ENCODE measurements around the gene CTNNA1. TPM values are rescaled to one million over a fixed set of nuclear protein-coding genes. Genes with fewer than 3 reads are reported as not detected.
"Not testable (repeated sequence)": the region's sequence is repeated elsewhere in the genome, so short reads cannot be mapped to it uniquely, and the experiment has no call there.

CTNNA1 gene
- total and polyA plus RNA-seq, 2 donors (not counting 3 experiments of a cell fraction or from before 2014, with no cell fraction given) = 156 to 394 TPM

GRCh38 chr5:138920181-138920580, 167.0 kb downstream of the CTNNA1 start:
- Histone ChIP-seq H3K9me3 (replicated peaks; ENCODE audit: control insufficient read depth, insufficient read depth, low read length) (no peaks in the 10 kb centered on the region), H3K4me1 (ENCODE audit: control insufficient read depth, extremely low read depth, insufficient read depth, low read length) (no peaks in the 10 kb centered on the region), H3K79me2 (ENCODE audit: control insufficient read depth, insufficient read depth, low read length) (peaks cover 11% of the 10 kb centered on the region), H3K4me2 (ENCODE audit: insufficient read depth, low read length) (no peak overlapping the region), H3K9me1 (replicated peaks; ENCODE audit: control insufficient read depth, extremely low read depth, insufficient read depth, low read length) (no peaks in the 10 kb centered on the region), H3K27ac (ENCODE audit: insufficient read depth, low read depth, low read length) (no peak overlapping the region), H3K9ac (replicated peaks; ENCODE audit: extremely low read depth, insufficient read depth, low read length) (no peak overlapping the region), H3K36me3 (ENCODE audit: control insufficient read depth in 2 of 2, extremely low read depth in 1 of 2, insufficient read depth in 2 of 2, low read length in 2 of 2) (peaks cover 7 to 12% of the 10 kb centered on the region in 2 experiments), H4K20me1 (replicated peaks; ENCODE audit: control insufficient read depth, extremely low read depth, insufficient read depth, low read length) (peaks cover 4% of the 10 kb centered on the region), H3K4me3 (replicated peaks in 1 of 3; ENCODE audit: insufficient read depth in 1 of 3, low read depth in 1 of 3, low read length in 3 of 3) (no peak overlapping the region), H2AFZ (ENCODE audit: low read depth, low read length) (no peak overlapping the region), H3K27me3 (ENCODE audit: control insufficient read depth in 2 of 2, insufficient read depth in 2 of 2, low read length in 2 of 2) (no peaks in the 10 kb centered on the region)
- no peak for FAIRE-seq
- ChIA-PET CTCF (interaction anchor here (1.4 kb wide), 1 partner anchor 130 kb away, joined by 7 read pairs; no protein-coding TSS in a partner anchor), POLR2A (interaction anchor here (0.7 kb wide), 1 partner anchor 264 kb away, joined by 4 read pairs; no protein-coding TSS in a partner anchor)
- dilution Hi-C loops (cut with MboI; ENCODE audit: extremely low pct_ligation_motif_present, low sequenced_read_pairs) (no loop called here), intact Hi-C loops (cut with micrococcal nuclease) (no loop called here)
- TF ChIP-seq EZH2 (IDR thresholded peaks at IDR 0.05; ENCODE audit: borderline replicate concordance, low read depth, low read length, severe bottlenecking) (no peak), MYC (IDR thresholded peaks at IDR 0.05; ENCODE audit: low read depth, low read length) (no peak), POLR2A (IDR thresholded peaks at IDR 0.05; ENCODE audit: low read depth, low read length) (no peak), CTCF (IDR thresholded peaks at IDR 0.05; ENCODE audit: extremely low read depth in 1 of 2, insufficient read depth in 1 of 2, low read depth in 1 of 2, low read length in 2 of 2) (no peak), FOS (IDR thresholded peaks at IDR 0.05; ENCODE audit: borderline replicate concordance, insufficient read depth, low read length) (no peak), POLR2AphosphoS5 (IDR thresholded peaks at IDR 0.05; ENCODE audit: insufficient read depth, low read depth, low read length) (no peak), JUN (IDR thresholded peaks at IDR 0.05; ENCODE audit: borderline replicate concordance, insufficient read depth, insufficient read length, low read depth) (no peak), GATA2 (IDR thresholded peaks at IDR 0.05; ENCODE audit: insufficient read depth, insufficient read length, low read depth, low read length) (no peak)
- TF ChIP-seq, protein P1, sequence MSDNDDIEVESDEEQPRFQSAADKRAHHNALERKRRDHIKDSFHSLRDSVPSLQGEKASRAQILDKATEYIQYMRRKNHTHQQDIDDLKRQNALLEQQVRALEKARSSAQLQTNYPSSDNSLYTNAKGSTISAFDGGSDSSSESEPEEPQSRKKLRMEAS (IDR thresholded peaks at IDR 0.05; ENCODE audit: insufficient read depth, insufficient read length) = no peak
- no peak for DNase-seq (ENCODE audit: low read depth, low spot score)
- no TSS peak for BruUV-seq (replicated peaks)

DNA sequence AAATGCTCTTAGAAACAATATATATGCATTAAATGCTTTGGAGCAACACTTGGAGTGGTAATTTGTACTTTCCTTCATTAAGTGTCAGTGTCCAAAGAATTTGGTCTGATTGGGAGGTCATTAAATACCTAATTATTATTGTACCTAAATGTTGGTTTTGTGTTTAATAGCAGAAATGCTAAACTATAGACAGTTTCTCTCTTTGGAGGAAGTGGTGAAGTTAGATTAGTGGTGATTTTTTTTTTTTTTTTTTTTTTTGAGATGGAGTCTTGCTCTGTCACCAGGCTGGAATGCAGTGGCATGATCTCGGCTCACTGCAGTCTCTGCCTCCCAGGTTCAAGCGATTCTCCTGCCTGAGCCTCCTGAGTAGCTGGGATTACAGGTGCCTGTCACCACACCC, 168.1 kb downstream of the CTNNA1 start:
- H3K27me3 ChIP-seq (ENCODE audit: control insufficient read depth in 2 of 2, insufficient read depth in 2 of 2, low read length in 2 of 2); H3K4me3 ChIP-seq (replicated peaks in 1 of 3; ENCODE audit: insufficient read depth in 1 of 3, low read depth in 1 of 3, low read length in 3 of 3); H3K4me2 ChIP-seq (ENCODE audit: insufficient read depth, low read length); H3K9ac ChIP-seq (replicated peaks; ENCODE audit: extremely low read depth, insufficient read depth, low read length); DNase-seq (ENCODE audit: low read depth, low spot score); H3K9me3 ChIP-seq (replicated peaks; ENCODE audit: control insufficient read depth, insufficient read depth, low read length); FAIRE-seq; H3K4me1 ChIP-seq (ENCODE audit: control insufficient read depth, extremely low read depth, insufficient read depth, low read length); intact Hi-C loops (cut with micrococcal nuclease); dilution Hi-C loops (cut with MboI; ENCODE audit: extremely low pct_ligation_motif_present, low sequenced_read_pairs); H3K9me1 ChIP-seq (replicated peaks; ENCODE audit: control insufficient read depth, extremely low read depth, insufficient read depth, low read length); POLR2A ChIA-PET; H4K20me1 ChIP-seq (replicated peaks; ENCODE audit: control insufficient read depth, extremely low read depth, insufficient read depth, low read length); H3K27ac ChIP-seq (ENCODE audit: insufficient read depth, low read depth, low read length); H2AFZ ChIP-seq (ENCODE audit: low read depth, low read length); BruUV-seq (replicated peaks): not testable (repeated sequence)
- CTCF ChIA-PET = interaction anchor here (1.4 kb wide), 1 partner anchor 132 kb away, joined by 7 read pairs; no protein-coding TSS in a partner anchor
- peaks cover 11% of the 10 kb centered on the region for H3K79me2 ChIP-seq (ENCODE audit: control insufficient read depth, insufficient read depth, low read length)
- peaks cover 10 to 24% of the 10 kb centered on the region in 2 experiments for H3K36me3 ChIP-seq (ENCODE audit: control insufficient read depth in 2 of 2, extremely low read depth in 1 of 2, insufficient read depth in 2 of 2, low read length in 2 of 2)

All from endothelial cell of umbilical vein (primary cell).